OCI-LY3 (cell line): ENCODE results near the gene MSI2.

Experiments used
- CTCF ChIP-seq: fragments of 200-600, 300-600 bp; sonication (generic); IDR thresholded peaks from 2 replicates; pipeline ENCODE4 v1.5.1; 2014; ENCODE audit warnings: antibody characterized with exemption, low read length, low read depth
- EZH2phosphoT487 ChIP-seq: fragments of 200-600 bp; shearing (Covaris generic); IDR thresholded peaks from 2 replicates; pipeline ENCODE4 v1.6.1; 2018; ENCODE audit warnings: antibody characterized with exemption, mixed run types, low read depth

- TF ChIP-seq CTCF (no peak), EZH2phosphoT487 (no peak)
Measured at GRCh38 chr17:57542510-57542909, 286.2 kb downstream of the MSI2 start.
